Stimulated activated CD4-positive, alpha-beta T cell treated with anti-CD3 and anti-CD28 coated beads, TNF-alpha, amount 100 ng/mL, for 24 hours (primary cell): ENCODE measurements around the gene XRN2.
"Not testable (repeated sequence)": the region's sequence is repeated elsewhere in the genome, so short reads cannot be mapped to it uniquely, and the experiment has no call there.

ENCODE experiments used
- DNase-seq, 3 experiments: peaks; one replicate each; pipeline ENCODE4 v3.0.0-alpha.2; 2020; ENCODE audit warnings: low read depth in 3 of 3

Gene XRN2

DNA sequence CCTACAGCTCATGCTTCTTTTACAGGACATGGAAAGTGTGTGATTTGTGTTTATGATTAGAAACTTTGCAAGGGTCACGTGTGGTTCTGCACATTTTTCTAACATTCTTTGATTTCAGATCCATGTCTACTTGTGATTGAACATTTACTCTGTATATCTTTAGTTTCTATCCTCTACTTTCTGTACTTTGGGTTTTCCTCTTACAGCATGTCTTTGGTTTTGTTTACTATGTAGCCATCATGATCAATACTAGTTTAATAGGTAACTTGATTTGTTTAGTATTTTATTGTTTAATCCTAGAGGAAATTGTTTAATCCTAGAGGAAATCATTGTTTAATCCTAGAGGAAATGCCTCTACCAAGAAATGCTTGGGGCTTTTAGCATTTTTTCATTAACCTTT lies 41.8 kb downstream of the XRN2 start:
- no peak for DNase-seq

DNA sequence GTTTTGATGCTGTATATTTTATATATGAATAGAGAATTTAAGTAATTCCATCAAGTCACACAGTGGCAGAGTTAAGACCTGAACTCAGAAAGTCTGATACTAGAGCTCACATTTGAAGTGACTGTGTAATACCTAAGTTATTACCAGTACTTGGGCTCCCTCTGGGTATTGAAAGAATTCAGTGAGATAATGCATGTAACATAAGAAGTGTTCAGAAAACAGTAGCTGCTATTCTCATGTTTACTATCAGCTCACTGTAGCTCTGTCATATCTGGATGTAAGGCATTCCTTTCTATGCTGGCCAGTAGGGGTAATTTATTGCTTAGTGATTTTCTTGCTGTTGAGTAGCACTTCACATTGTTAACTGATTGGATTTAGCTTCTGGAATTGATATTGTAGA lies 49.6 kb downstream of the XRN2 start:
- no peak for DNase-seq

DNA sequence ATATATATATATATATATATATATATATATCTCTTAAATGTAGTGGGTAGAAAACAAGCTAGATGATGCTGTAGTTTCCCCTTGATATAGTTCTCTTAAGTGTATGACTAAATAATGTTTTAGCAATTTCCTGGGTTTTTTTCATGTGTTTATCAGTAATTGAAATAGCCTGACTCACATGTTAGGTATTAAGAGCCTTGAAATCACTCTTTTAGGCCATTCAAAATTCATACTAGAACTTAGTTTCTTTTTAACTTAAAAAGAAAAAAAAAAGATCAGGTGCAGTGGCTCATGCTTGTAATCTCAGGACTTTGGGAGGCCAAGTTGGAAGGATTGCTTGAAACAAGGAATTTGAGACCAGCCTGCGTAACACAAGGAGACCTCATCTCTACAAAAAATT lies 50.1 kb downstream of the XRN2 start:
- no peak for DNase-seq

DNA sequence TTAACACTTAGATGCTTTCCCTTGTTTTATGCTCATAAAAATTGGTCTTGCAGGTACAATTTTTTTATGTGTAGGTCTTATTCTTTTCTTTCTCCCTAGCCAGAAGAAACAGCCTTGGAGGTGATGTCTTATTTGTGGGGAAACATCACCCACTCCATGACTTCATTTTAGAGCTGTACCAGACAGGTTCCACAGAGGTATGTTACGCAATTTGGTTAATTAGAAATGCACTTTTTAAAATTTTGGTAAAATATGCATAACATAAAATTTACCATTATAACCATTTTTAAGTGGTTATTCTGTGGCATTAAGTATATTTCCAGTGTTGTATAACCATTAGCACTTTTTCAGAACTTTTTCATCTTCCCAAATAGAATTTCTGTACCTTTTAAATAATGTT lies 52.9 kb downstream of the XRN2 start:
- DNase-seq, result no peak

DNA sequence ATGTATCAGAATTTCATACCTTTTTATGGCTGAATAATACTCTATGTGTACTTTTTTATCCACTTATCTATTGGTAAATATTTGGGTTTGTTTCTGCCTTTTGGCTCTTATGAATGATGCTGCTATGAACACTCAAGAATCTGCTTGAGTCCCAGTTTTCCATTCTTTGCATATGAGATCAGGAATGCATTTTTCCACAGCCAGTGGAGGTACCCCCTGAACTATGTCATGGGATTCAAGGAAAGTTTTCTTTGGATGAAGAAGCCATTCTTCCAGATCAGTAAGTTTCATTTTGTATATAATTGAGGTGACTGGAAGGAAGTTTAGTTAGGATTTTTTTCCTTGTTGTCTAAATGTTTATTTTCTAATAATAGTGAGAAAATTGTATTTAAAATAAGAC lies 53.3 kb downstream of the XRN2 start:
- DNase-seq, result no peak

DNA sequence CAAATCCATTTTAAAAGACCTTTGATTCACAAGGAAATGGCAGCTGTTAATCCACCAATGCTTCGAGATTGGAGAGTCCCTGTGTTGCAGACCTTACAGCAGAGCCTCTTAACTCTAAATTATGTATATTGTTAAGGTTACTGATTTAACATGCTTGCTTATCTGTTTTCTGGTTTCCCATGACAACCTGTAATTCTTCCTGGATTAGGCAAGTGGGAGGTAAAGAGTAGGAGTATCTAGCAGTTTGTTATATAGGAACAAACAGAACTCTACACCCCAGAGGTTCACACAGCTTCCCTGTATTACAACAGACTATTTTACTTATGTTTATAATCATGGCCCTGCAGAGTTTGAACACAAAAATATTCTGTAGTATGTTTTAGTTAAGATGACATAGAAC lies 54.7 kb downstream of the XRN2 start:
- DNase-seq, result no peak

DNA sequence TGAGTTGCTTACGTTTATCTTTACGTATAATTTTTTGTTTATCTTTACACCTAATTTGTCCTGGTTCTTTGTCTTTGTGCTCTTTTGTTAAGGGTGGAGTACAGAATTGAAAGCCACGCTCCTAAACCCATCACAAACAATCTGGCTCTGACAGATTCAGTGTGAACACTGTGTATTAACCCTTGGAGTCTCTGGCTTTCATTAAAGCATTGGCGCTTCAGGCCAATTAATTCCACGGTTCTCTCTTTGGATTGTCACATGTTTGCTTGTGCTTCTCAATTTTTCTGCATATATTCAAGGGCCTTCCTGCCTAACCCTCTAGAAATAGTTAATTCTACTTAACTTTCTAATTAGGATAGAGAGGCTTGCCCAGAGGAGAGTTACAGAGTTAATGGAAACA lies 55.6 kb downstream of the XRN2 start:
- DNase-seq, result no peak

DNA sequence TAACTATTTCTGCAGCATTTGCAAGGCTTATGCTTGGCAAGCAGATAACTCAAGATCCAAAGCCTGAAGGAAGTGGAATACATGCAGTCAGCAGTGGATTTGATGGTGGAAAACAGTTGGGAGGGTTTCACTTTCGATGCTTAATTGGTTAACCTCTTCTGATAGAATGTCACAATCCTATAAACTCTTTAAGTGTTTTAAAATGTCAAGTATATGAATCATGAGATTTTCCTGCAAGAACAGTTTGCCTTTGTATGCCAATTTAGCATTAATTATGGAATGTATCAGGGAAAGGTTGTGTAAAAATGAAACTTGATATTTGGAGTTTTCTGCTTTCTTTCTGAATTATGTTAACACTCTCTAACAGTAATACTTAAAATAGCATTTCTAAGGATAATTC lies 57.6 kb downstream of the XRN2 start:
- DNase-seq, result no peak

DNA sequence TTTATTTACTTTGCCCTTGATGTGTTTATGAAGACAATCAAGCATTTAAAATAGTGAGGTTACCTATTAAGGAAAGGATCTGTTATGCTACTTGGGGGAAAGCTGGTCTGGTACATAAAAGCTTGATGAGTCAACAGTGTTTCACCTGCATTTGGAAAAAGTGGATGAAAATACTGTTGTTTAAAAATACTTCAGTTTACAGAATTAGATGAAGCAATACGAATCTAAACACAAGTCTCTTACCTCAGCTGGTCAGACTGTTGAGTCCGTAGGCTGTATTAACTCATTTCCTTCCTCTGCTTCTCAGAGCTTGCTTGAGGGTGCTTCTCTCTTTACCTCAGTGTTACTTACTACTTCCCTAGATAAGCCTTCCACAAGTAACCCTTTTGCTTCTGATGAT lies 58.1 kb downstream of the XRN2 start:
- no peak for DNase-seq

DNA sequence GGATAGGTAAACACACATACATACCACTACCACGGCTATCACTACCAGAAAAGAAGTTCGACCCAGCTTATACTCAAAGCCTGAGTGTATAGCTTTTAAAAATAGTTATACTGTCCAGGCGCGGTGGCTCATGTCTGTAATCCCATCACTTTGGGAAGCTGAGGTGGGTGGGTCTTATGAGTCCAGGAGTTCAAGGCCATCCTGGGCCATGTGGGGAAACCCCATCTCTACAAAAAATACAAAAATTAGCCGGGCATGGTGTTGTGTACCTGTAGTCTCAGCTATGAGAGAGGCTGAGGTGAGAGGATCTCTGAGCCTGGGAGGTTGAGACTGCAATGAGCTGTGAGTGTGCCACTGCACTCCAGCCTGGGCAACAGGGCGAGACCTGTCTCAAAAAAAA lies 61.3 kb downstream of the XRN2 start:
- DNase-seq, result no peak

DNA sequence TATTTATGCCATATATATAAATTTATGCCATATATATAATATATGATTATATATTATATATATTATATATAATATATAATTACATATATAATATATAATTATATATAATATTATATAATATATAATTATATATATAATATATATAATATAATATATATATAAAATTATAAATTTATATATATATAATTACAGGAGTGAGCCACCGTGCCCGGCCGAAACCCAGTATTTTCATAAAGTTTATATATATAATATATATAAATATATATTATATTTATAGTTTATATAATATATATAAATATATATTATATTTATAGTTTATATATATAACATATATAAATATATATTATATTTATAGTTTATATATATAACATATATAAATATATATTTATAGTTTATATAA lies 62.6 kb downstream of the XRN2 start:
- DNase-seq, result no peak

DNA sequence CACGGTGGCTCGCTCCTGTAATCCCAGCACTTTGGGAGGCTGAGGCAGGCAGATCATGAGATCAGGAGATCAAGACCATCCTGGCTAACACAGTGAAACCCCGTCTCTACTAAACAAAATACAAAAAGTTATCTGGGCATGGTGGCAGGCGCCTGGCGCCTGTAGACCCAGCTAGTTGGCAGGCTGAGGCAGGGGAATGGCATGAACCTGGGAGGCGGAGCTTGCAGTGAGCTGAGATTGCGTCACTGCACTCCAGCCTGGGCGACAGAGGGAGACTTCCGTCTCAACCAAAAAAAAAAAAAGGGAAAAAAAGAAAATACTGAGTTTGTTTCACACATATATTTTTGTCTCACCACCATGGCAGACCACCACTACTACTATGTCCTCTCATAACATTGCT lies 63.1 kb downstream of the XRN2 start:
- DNase-seq, result not testable (repeated sequence)

DNA sequence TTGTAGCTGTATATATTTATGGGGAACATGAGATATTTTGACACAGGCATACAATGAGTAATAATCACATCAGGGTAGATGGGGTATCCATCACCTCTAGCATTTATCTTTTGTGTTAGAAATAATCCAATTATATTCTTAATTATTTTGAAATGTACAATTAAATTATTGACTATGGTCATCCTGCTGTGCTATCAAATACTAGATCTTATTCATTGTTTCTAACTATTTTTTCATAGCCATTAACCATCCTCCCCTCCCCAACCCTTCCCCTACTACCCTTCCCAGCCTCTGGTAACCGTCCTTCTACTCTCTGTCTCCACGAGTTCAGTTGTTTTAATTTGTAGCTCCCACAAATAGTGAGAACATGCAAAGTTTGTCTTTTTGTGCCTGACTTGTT lies 65.7 kb downstream of the XRN2 start:
- DNase-seq, result no peak

DNA sequence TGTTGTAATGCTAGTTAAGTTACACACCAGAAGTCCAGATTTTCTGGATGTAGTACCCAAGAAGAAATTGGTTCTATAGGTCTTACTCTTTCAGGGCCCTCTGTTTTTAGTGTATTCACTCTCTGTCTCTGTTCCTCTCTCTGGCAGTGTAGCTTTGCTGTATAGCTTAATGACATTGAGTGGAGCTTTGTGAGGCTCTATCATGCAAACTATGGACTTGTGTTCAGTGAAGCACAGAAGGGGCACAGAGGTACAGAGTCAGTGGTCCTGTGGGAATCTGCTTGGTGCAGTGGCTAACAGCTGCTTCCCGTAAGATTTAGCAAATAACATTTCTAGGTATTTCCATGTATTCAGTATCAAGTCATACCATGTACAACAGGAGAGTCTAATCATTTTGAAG lies 68.1 kb downstream of the XRN2 start:
- DNase-seq, result no peak

DNA sequence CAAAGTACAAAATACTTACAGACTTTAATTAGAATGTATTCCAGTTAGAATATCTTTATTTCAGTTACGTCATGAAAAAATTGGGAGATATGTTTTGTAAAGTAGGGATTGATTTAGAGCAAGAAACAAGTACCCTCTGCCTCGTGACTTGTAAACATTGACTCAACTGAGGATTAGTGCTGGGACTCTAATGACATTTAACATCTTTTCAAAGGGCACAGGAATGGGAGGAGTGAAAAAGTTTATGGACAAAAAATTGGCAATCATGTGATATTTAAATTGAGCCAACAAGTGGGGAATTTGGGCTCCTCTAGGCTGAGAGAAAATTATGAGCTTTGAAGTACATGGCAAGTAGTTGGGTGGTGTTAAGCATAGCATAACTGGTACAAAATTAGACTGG lies 68.9 kb downstream of the XRN2 start:
- DNase-seq, result no peak

DNA sequence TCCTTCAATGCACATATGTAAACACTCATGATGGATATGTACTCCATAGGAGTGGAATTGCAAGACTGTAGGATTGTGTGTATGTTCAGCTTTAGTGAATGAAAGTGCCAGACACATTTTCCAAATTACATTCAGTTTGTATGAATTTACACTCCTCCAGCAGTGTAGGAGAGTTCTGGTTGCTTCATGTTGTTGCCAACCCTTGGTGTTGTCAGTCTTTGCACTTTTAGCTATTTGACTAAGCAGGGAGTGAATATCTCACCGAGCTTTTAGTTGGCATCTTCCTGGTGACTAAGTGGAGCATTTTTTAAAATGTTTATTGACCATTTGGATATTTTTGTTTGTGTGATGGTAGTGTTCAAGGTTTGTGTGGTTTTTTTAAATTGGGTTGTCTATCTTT lies 70.3 kb downstream of the XRN2 start:
- no peak for DNase-seq

DNA sequence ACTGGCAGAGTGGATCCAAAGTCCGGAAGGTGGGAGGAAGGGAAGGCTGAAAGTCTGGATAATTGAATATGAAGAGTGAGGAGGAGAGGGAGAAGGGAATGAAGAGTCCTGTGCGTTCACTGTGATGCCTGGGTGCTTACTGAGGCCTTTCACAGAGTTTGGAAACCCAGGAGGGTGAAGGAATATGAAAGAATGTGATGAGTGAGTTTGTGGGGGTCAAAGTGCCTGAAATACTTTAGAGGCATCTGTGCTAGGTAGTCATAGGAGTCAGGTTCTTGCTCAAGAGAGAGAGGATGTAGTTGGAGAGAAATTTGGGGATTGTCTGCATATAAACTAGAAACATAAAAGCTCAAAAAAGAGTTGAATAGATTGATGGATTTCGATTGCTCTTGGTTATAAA lies 73.5 kb downstream of the XRN2 start:
- no peak for DNase-seq

DNA sequence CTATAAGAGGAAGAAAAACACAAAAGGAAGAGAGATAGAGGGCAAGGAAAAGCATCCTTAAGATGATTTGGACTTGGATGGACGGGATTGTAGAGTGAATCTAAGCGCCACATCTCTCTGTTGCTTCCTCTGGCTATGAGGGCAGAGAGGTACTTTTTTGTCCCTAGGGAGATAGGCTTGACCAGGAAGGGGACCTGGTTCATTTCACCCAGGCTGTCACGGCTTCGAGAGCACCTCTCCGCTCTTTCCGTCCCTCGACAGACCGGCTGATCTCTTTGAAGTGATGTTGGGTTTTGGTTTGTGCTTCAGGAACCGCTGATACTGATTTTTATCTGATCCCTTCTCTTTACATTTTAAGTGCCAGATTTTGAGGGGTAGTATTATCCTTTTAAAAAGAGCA lies 74.6 kb downstream of the XRN2 start:
- DNase-seq, result no peak

DNA sequence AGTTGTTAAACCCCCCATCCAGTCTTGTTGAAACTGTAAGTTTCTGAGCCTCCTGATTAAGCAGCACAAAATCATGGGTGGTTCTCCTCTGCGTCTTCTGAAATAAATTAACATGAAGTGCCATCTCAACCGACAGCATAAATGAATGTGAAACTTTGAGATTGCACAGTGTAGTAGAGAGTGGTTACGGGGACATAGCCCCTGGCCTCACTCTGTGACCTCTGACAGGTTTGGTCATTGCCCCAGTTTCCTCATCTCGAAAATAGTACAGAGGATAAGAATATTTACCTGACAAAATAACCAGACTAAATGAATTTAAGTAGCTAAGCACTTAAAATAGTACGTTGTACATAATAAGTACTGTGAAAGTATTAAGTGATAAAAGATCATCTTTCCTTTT lies 75.1 kb downstream of the XRN2 start:
- no peak for DNase-seq

DNA sequence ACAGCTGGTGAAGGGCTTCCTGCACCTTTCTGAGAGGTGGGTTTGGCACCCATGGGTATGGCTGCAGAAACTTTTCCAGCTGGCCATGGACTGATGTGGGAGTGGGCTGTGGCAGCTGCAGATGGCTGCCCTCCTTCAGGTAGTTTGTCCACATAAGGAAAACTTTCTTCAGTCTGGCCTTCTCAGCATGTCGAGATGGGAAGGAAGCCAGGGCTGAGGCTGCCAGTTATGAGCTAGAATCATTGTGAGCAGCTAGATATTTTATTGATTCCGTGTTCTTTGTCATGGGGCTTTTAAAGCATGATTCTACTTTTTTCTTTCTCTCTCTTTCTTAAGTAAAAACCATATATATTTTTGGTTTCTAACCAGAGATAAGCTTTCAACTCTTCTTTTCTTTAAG lies 77.6 kb downstream of the XRN2 start:
- no peak for DNase-seq

DNA sequence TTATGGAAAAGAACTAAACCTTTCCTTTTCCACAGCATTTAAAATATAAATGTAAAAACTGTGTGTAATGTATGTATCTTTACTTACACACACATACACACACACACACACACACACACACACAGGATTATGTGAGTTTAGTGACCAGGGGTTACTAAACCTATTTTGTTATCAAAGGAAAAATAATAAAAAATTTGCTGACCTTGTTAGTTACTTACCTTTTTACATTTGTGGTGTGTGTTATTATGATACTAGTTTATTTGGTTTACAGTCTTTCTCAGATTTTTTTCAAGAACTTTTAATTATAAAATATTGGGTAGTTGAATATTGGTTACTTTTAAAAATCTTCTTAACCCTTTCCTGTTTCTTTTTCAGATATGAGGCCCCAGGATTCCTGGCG lies 78.5 kb downstream of the XRN2 start:
- DNase-seq, result no peak

DNA sequence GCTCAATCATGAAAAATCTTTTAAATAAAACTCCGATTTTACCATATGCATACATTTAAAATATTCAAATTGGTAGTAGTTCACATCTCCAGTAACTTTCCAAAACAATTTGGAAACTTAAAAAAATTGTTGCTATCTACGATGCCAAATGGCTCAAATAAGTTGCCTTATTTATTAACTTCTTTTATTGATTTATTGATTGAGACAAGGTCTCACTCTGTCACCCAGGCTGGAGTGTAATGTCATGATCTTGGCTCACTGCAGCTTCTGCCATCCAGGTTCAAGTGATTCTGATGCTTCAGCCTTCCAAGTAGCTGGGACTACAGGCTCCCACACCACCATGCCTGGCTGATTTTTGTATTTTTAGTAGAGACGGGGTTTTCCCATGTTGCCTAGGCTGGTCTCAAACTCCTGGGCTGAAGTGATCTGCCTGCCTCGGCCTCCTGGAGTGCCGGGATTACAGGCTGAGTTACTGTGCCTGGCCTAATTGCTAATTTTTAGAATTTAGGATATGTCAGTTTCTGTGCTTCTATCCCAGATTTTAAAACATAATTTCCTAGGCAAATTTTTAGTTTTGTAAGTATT lies 81.3 kb downstream of the XRN2 start:
- no peak for DNase-seq

DNA sequence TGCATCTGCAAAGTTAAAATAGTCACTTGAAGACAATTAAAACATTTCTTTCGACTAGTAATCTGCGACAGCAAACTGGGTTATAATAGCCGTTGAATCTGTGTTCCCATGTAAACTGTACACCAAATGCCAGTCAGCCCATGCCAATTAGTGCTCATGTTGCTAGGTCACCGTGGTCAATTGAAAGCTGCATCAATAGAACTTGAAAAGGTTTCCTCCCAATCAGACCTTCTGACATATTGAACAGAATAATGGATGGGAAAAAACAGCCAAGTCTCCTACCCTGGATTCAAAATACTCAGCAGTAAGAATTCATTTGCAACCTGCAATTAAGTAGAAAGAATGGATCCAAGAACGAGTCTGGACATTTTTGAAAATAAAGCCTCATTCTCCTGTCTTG lies 83.0 kb downstream of the XRN2 start:
- DNase-seq, result no peak

DNA sequence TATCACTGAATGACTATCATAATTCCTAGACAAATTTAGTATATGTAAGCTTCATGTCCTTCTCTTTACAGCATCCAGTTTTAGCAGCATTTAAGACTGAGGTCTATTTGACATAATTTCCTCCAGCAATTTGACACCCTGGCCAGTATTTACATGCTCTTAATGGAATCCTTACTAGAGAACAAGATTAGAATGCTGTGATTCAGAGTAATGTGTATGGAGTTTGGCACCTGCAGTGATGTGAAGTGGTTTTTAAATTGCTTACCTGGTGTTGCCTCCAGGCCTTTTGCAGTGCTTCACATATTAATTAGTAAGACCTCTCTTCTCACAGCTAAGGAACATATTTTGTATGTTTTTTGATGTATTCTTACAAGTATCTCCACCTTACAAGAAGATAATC lies 84.4 kb downstream of the XRN2 start:
- no peak for DNase-seq

DNA sequence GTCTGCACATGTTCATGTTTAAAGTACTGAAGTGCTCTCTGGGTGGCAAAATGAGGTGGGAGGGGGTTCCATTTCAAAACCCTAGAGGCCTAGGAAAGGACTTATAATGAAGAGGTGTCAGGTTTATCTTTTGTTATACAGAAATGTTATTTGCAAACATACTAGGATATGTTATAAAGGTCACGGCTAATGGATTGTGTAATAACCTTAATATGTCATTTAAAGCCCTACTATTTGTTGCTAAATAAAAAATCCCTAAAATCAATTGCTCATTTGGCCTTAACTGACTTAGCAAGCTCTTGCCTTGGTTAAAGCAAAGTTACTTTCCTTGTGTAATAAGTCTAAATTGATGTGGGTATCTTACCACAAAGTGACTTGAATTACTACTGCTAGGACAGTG lies 85.4 kb downstream of the XRN2 start:
- no peak for DNase-seq
